GM12878 (cell line): ENCODE results near the gene ADGRG1. TPM values are rescaled to one million over a fixed set of nuclear protein-coding genes. Genes with fewer than 3 reads are reported as not detected.

Source experiments
- ATAC-seq: fragments of 200-7000 bp; cut with Tn5 transposase; 3 replicates; pipeline ENCODE4 v1.9.1; 2020; ENCODE audit warnings: mild to moderate bottlenecking, moderate library complexity
- BruUV-seq: library from RNA; stranded (reverse); fragments of 400-500 nt; replicated peaks from 2 replicates; lab custom pipeline; 2021; lab: Mats Ljungman, UMichigan
- CTCF ChIA-PET: fragments of 300-600 bp; sonication (Branson Sonifier 250); formaldehyde crosslinking; extraction: SDS; loops from one replicate; lab custom pipeline; 2021; ENCODE audit warnings: inconsistent platforms; lab: Yijun Ruan, JAX
- POLR2A ChIA-PET: fragments of 350-600 bp; formaldehyde crosslinking; extraction: SDS; loops from one replicate; lab custom pipeline; 2021; ENCODE audit warnings: inconsistent platforms; lab: Charles Lee
- RAD21 ChIA-PET: fragments of 300-600 bp; sonication (Branson Sonifier 250); formaldehyde crosslinking; loops from one replicate; lab custom pipeline; 2023; ENCODE audit warnings: antibody characterized with exemption; ENCODE audit not compliant: unreplicated experiment; lab: Charles Lee
- SMC1A ChIA-PET: fragments of 300-600 bp; sonication (Branson Sonifier 250); formaldehyde crosslinking; loops from one replicate; lab custom pipeline; 2023; ENCODE audit not compliant: unreplicated experiment, uncharacterized antibody; lab: Charles Lee
- DNase-seq: peaks from one replicate; pipeline ENCODE4 v3.0.0-alpha.2; 2011; ENCODE audit warnings: low read depth, low spot score
- FAIRE-seq: peaks from 3 replicates; lab custom pipeline; 2011; peaks lifted over from hg19 to GRCh38; lab: Jason Lieb, UNC
- H2AFZ ChIP-seq: 2 replicates; pipeline ENCODE4 v1.6.0; 2011; ENCODE audit warnings: low read depth, low read length, control low read depth; ENCODE audit not compliant: control insufficient read depth
- H3K27ac ChIP-seq: 2 replicates; pipeline ENCODE4 v1.5.1; 2011; ENCODE audit warnings: control low read depth; ENCODE audit not compliant: control insufficient read depth, insufficient read depth
- H3K27me3 ChIP-seq, 2 experiments: replicated peaks in 1 of 2; 2 replicates each; pipeline versions ENCODE4 v1.6.0 to v1.6.1; 2011; ENCODE audit warnings: low read length in 1 of 2; ENCODE audit not compliant: control insufficient read depth in 2 of 2, insufficient read depth in 2 of 2
- H3K36me3 ChIP-seq, 2 experiments: 2 replicates each; pipeline ENCODE4 v1.5.1; 2011; ENCODE audit warnings: low read length in 1 of 2; ENCODE audit not compliant: control insufficient read depth in 2 of 2, insufficient read depth in 2 of 2
- H3K4me1 ChIP-seq: 2 replicates; pipeline ENCODE4 v1.6.1; 2011; ENCODE audit warnings: mild to moderate bottlenecking, low read length, moderate library complexity, mixed read lengths; ENCODE audit not compliant: control insufficient read depth, insufficient read depth
- H3K4me2 ChIP-seq: 2 replicates; pipeline ENCODE4 v1.6.0; 2011; ENCODE audit warnings: control low read depth; ENCODE audit not compliant: control insufficient read depth, insufficient read depth
- H3K4me3 ChIP-seq: fragments of 200-600 bp; sonication (generic); 2 replicates; pipeline ENCODE4 v1.5.1; 2016
- H3K79me2 ChIP-seq: 2 replicates; pipeline ENCODE4 v1.6.0; 2011; ENCODE audit warnings: low read length; ENCODE audit not compliant: control insufficient read depth, insufficient read depth
- H3K9ac ChIP-seq: 2 replicates; pipeline ENCODE4 v1.8.0; 2011; ENCODE audit warnings: low read length, control low read depth, mixed read lengths; ENCODE audit not compliant: control insufficient read depth, insufficient read depth
- H3K9me3 ChIP-seq: replicated peaks from 3 replicates; pipeline ENCODE4 v1.5.1; 2011; ENCODE audit warnings: mild to moderate bottlenecking, low read length; ENCODE audit not compliant: control insufficient read depth, insufficient read depth
- H4K20me1 ChIP-seq: 2 replicates; pipeline ENCODE4 v1.6.0; 2011; ENCODE audit not compliant: control insufficient read depth, insufficient read depth
- KAT2A ChIP-seq: conservative IDR thresholded peaks from 2 replicates; pipeline ENCODE4 v1.6.1; 2011; ENCODE audit warnings: low read depth, low read length; ENCODE audit not compliant: control insufficient read depth
- WGBS: methylation state at CpG from one replicate; pipeline ENCODE4 v1.1.6; 2016; ENCODE audit warnings: low lambda C conversion rate; ENCODE audit not compliant: insufficient replicate concordance, insufficient coverage; ENCODE audit errors: missing lambda C conversion rate; 5-methylcytosine and 5-hydroxymethylcytosine counted together
- in situ Hi-C: fragments of 300-500 bp; cut with MboI; formaldehyde crosslinking; loops from 9 replicates; pipeline ENCODE4 v1.14.3; 2018; ENCODE audit warnings: mixed read lengths
- intact Hi-C: fragments of 100-400 bp; cut with micrococcal nuclease; formaldehyde crosslinking; loops from one replicate; pipeline ENCODE4 v1.14.2; 2022; ENCODE audit not compliant: unreplicated experiment
- polyA plus RNA-seq, 11 experiments: library from polyadenylated mRNA; depleted of rRNA in 4 of 11; unstranded in 6 of 11; stranded (reverse) in 5 of 11; fragments of >200 nt; fragmentation: Nextera tagmentation in 4 of 11; fragmentation: Illumina TruSeq in 1 of 11; extraction: Ambion mirVana in 4 of 11; extraction: Trizol in 1 of 11; gene quantifications; 1 replicate in 1 of 11; 2 replicates in 10 of 11; pipeline versions ENCODE4 v1.2.1 to v1.2.3, GENCODE V29; 2011 to 2016; ENCODE audit warnings: inconsistent platforms in 2 of 11, missing spikeins in 2 of 11, low read depth in 1 of 11
- total RNA-seq, 4 experiments: library from RNA; depleted of rRNA in 3 of 4; stranded (reverse); fragments of >200 nt in 3 of 4; fragmentation: Illumina TruSeq in 1 of 4; extraction: Trizol in 1 of 4; gene quantifications; 2 replicates each; pipeline versions ENCODE4 v1.2.1 to v1.2.3, GENCODE V29; 2013 to 2021
- TF ChIP-seq, protein P1 (sequence below): IDR thresholded peaks from 2 replicates; pipeline ENCODE4 v1.6.1; 2012; ENCODE audit warnings: mild to moderate bottlenecking, low read depth, low read length

The ADGRG1 gene
- total and polyA plus RNA-seq, 10 of the 15 experiments (the other 5 are each of a cell fraction or from before 2014, with no cell fraction given) = 0.07 to 2.0 (median 0.75) TPM

DNA sequence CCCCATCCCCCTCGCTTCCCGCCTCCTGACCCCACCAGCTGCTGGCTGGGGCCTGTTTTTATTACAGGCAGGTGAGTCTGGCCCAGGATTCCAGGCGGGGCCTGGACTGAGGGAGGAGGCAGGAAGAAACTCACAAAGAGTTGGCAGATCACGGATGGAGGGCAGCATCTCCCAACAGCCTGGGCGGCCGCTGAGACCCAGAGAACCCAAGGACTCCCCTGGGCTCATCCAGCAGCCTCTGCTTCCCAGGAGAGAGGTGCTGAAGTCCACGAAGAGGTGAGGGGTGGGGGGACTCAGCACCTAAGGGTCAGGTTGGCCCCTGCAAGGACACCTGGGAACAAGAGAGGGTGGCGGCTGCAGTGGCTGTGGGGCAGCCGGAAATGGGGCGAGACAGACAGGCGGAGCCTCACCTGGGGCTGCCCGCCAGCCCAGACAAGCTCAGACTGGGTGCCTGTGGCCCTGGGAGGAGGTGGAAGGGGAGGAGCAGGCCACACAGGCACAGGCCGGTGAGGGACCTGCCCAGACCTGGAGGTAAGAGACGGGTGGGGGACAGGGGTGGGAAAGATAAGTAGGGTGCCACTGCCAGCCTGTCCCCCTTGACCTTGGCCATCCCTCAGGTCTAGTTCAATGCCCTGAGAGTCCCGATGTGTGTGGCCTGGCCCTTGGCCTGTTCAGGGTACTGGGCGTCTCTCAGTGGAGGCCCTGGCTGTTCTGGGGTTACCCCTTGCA lies 8.7 kb upstream of the ADGRG1 start:
- H3K4me2 ChIP-seq = no peak overlapping the region

More for the DNA sequence above, 8.7 kb upstream of the ADGRG1 start:
- POLR2A ChIA-PET = no interaction called here
- no peak for FAIRE-seq
- no peak for TF ChIP-seq KAT2A
- TF ChIP-seq, protein P1, sequence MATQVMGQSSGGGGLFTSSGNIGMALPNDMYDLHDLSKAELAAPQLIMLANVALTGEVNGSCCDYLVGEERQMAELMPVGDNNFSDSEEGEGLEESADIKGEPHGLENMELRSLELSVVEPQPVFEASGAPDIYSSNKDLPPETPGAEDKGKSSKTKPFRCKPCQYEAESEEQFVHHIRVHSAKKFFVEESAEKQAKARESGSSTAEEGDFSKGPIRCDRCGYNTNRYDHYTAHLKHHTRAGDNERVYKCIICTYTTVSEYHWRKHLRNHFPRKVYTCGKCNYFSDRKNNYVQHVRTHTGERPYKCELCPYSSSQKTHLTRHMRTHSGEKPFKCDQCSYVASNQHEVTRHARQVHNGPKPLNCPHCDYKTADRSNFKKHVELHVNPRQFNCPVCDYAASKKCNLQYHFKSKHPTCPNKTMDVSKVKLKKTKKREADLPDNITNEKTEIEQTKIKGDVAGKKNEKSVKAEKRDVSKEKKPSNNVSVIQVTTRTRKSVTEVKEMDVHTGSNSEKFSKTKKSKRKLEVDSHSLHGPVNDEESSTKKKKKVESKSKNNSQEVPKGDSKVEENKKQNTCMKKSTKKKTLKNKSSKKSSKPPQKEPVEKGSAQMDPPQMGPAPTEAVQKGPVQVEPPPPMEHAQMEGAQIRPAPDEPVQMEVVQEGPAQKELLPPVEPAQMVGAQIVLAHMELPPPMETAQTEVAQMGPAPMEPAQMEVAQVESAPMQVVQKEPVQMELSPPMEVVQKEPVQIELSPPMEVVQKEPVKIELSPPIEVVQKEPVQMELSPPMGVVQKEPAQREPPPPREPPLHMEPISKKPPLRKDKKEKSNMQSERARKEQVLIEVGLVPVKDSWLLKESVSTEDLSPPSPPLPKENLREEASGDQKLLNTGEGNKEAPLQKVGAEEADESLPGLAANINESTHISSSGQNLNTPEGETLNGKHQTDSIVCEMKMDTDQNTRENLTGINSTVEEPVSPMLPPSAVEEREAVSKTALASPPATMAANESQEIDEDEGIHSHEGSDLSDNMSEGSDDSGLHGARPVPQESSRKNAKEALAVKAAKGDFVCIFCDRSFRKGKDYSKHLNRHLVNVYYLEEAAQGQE = no peak
- TF ChIP-seq, all 136 proteins: peak for 0
- ChIA-PET RAD21 (interaction anchor here (1.7 kb wide), 1 partner anchor 28 kb away, joined by 3 read pairs; no protein-coding TSS in a partner anchor), SMC1A (no interaction called here), CTCF (interaction anchor here (0.7 to 1.1 kb wide), 4 partner anchors 12 to 29 kb away, joined by 3 read pairs; no protein-coding TSS in a partner anchor)
- no peak overlapping the region for H3K9ac ChIP-seq
- in situ Hi-C loops (no loop called here), intact Hi-C loops (no loop called here)
- no peak overlapping the region for H3K4me3 ChIP-seq
- no TSS peak for BruUV-seq
- DNase-seq (no peak), ATAC-seq (peak; percentile 54)
- no peaks in the 10 kb centered on the region for H3K79me2 ChIP-seq
- no peak overlapping the region for H2AFZ ChIP-seq
- no peak overlapping the region for H3K27ac ChIP-seq
- WGBS = 50% methylated on average over 16 of the region's 16 CpGs
- no peaks in the 10 kb centered on the region for H3K36me3 ChIP-seq
- H4K20me1 ChIP-seq = no peaks in the 10 kb centered on the region
- H3K27me3 ChIP-seq = no peaks in the 10 kb centered on the region
- no peaks in the 10 kb centered on the region; the same call in 1 of the 2 replicates for H3K4me1 ChIP-seq
- no peaks in the 10 kb centered on the region for H3K9me3 ChIP-seq
